GM12878 (cell line): ENCODE results near the gene UBAC2.

ENCODE experiments used
- GABPA ChIP-seq: IDR thresholded peaks from 2 replicates; pipeline ENCODE4 v1.6.1; 2014; ENCODE audit warnings: antibody characterized with exemption, low read depth, mild to moderate bottlenecking, inconsistent platforms
- SMAD1 ChIP-seq: fragments of 450-650 bp; IDR thresholded peaks from 2 replicates; pipeline ENCODE4 v1.6.1; 2018; ENCODE audit warnings: mild to moderate bottlenecking, low read depth; ENCODE audit not compliant: partially characterized antibody
- TF ChIP-seq, protein P1 (sequence below): IDR thresholded peaks from 2 replicates; pipeline ENCODE4 v1.6.1; 2011; ENCODE audit warnings: borderline replicate concordance, low read depth, mild to moderate bottlenecking, moderate library complexity, mixed read lengths, low read length; ENCODE audit not compliant: insufficient read depth; ENCODE audit errors: extremely low read length
- TF ChIP-seq, protein P2 (sequence below): IDR thresholded peaks from 2 replicates; pipeline ENCODE4 v1.6.1; 2011; ENCODE audit warnings: low read depth, mild to moderate bottlenecking, low read length, moderate library complexity, borderline replicate concordance; ENCODE audit errors: extremely low read depth

DNA sequence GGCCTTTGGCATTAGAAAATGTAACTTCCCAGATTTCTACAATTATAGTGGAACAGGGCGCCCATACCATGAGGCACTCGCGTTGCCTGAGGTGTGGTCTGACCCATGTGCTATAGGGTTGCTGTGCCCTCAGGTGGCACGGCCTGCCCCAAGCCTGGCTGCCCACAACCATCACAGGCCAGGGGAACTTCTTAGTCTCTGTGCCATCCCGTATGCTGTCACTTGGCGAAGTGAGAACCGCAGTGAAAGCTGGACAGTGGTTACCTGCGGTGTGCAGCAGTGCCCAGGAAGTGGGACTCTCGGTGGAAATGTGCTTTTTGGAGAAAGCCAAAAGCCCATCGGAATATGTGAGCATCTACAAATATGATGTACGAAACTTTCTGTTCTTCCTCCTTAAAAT is 194.8 kb downstream of the UBAC2 start:
- TF ChIP-seq, protein P1, sequence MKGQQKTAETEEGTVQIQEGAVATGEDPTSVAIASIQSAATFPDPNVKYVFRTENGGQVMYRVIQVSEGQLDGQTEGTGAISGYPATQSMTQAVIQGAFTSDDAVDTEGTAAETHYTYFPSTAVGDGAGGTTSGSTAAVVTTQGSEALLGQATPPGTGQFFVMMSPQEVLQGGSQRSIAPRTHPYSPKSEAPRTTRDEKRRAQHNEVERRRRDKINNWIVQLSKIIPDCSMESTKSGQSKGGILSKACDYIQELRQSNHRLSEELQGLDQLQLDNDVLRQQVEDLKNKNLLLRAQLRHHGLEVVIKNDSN, result no peak
- TF ChIP-seq GABPA, result no peak
- TF ChIP-seq, protein P2, sequence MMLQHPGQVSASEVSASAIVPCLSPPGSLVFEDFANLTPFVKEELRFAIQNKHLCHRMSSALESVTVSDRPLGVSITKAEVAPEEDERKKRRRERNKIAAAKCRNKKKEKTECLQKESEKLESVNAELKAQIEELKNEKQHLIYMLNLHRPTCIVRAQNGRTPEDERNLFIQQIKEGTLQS, result no peak
- TF ChIP-seq SMAD1, result no peak
